ENCODE data around the gene AGO1. TPM values are rescaled to one million over a fixed set of nuclear protein-coding genes. Genes with fewer than 3 reads are reported as not detected.

AGO1 gene
- total RNA-seq, 2 experiments from 2014 or later, result 15.2 to 16.3 TPM

DNA sequence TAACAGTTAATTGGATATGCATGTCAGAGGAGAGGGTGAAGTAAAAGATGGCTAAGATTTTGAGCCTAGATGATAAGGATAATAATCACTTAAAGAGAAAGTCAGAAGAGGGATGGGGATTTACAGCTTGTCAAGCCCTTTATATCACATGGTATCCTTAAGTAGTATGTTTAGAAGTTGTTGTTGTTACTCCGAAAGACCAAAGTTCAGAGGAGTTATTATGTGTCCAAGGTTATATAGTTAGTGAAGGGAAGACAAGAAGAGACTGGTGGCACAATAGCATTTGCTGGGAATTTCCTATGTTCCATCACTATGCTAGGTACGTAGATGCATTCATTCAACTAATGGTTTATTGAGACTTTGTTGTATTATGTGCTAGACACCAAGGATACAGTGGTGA lies 30.8 kb upstream of the AGO1 start:
- no peak overlapping the region for H3K4me3 Mint-ChIP-seq
- no peak for ATAC-seq (ENCODE audit: poor library complexity)
- no peak overlapping the region for H3K27ac Mint-ChIP-seq
- ChIA-PET CTCF (no interaction called here), POLR2A (no interaction called here)
- H3K4me1 Mint-ChIP-seq (ENCODE audit: low read depth), result no peaks in the 10 kb centered on the region
- TF ChIP-seq, protein P1, sequence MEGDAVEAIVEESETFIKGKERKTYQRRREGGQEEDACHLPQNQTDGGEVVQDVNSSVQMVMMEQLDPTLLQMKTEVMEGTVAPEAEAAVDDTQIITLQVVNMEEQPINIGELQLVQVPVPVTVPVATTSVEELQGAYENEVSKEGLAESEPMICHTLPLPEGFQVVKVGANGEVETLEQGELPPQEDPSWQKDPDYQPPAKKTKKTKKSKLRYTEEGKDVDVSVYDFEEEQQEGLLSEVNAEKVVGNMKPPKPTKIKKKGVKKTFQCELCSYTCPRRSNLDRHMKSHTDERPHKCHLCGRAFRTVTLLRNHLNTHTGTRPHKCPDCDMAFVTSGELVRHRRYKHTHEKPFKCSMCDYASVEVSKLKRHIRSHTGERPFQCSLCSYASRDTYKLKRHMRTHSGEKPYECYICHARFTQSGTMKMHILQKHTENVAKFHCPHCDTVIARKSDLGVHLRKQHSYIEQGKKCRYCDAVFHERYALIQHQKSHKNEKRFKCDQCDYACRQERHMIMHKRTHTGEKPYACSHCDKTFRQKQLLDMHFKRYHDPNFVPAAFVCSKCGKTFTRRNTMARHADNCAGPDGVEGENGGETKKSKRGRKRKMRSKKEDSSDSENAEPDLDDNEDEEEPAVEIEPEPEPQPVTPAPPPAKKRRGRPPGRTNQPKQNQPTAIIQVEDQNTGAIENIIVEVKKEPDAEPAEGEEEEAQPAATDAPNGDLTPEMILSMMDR (IDR thresholded peaks at IDR 0.05), result no peak
- DNase-seq, result no peak
- peaks cover 70% of the 10 kb centered on the region for H3K36me3 Mint-ChIP-seq (ENCODE audit: low read depth)
- peaks cover 42% of the 10 kb centered on the region for H3K36me3 ChIP-seq (ENCODE audit: insufficient read depth, low read length)
- no peak overlapping the region for H3K4me3 ChIP-seq (ENCODE audit: low read length)
- H3K9me3 Mint-ChIP-seq, result no peaks in the 10 kb centered on the region
- no peaks in the 10 kb centered on the region for H3K9me3 ChIP-seq (ENCODE audit: control insufficient read depth in 1 of 2, insufficient read depth in 1 of 2, low read length in 2 of 2)
- intact Hi-C loops (cut with DNase I, micrococcal nuclease), result no loop called here
- no peaks in the 10 kb centered on the region for H3K27me3 Mint-ChIP-seq
- H3K4me1 ChIP-seq (ENCODE audit: insufficient read depth, low read length), result no peaks in the 10 kb centered on the region
- no peak overlapping the region for H3K27ac ChIP-seq (ENCODE audit: low read depth in 1 of 2, low read length in 2 of 2)
- no peaks in the 10 kb centered on the region for H3K27me3 ChIP-seq (ENCODE audit: control insufficient read depth in 1 of 2, insufficient read depth in 2 of 2, low read length in 2 of 2)

DNA sequence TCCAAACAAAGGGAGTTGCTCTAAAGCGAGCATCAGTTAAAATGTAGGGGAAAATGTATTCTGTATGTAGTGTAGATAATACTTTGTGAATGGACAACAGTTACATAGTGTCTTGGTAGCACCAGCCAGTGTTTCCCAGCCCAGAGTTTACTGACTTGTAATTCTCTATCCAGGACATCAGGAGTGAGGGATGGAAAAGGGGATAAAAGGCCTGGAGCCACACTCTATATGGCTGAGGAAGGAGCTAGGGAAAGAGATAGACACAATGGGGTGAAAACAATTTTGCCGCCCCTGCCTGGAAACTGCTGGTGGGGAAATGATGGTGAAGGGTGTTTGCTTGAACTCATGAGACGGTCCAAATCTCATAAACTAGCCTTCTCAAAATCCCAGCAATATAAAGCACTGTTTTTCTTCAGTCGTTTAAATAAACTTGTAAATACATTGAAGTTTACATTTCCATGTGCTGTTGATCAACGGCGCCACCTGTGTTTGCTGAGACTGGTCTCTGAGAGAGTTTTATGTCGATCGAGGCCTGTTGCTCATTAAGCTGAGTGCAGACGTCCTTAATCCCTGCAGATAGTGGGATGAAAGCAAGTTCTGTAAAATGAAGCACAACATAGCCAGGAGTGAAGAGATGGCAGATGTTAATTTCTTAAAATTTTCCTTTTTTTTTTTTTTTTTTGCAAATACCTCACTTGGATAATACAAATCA lies 27.9 kb upstream of the AGO1 start:
- H3K36me3 Mint-ChIP-seq (ENCODE audit: low read depth), result peaks cover 55% of the 10 kb centered on the region
- Histone ChIP-seq H3K9me3 (ENCODE audit: control insufficient read depth in 1 of 2, insufficient read depth in 1 of 2, low read length in 2 of 2) (no peaks in the 10 kb centered on the region), H3K27ac (ENCODE audit: low read depth in 1 of 2, low read length in 2 of 2) (no peak overlapping the region), H3K27me3 (ENCODE audit: control insufficient read depth in 1 of 2, insufficient read depth in 2 of 2, low read length in 2 of 2) (no peaks in the 10 kb centered on the region), H3K4me3 (ENCODE audit: low read length) (no peak overlapping the region), H3K4me1 (ENCODE audit: insufficient read depth, low read length) (no peaks in the 10 kb centered on the region), H3K36me3 (ENCODE audit: insufficient read depth, low read length) (peaks cover 37% of the 10 kb centered on the region)
- TF ChIP-seq, protein P1 (IDR thresholded peaks at IDR 0.05), result no peak
- H3K27me3 Mint-ChIP-seq, result no peaks in the 10 kb centered on the region
- intact Hi-C loops (cut with DNase I, micrococcal nuclease), result no loop called here
- CTCF ChIA-PET, result no interaction called here
- no peak overlapping the region for H3K27ac Mint-ChIP-seq
- no peaks in the 10 kb centered on the region for H3K4me1 Mint-ChIP-seq (ENCODE audit: low read depth)
- DNase-seq (no peak), ATAC-seq (ENCODE audit: poor library complexity) (no peak)
- H3K4me3 Mint-ChIP-seq, result no peak overlapping the region
- POLR2A ChIA-PET, result interaction anchor here (0.8 kb wide), 1 partner anchor 685 kb away, joined by 3 read pairs; no protein-coding TSS in a partner anchor
- H3K9me3 Mint-ChIP-seq, result no peaks in the 10 kb centered on the region

DNA sequence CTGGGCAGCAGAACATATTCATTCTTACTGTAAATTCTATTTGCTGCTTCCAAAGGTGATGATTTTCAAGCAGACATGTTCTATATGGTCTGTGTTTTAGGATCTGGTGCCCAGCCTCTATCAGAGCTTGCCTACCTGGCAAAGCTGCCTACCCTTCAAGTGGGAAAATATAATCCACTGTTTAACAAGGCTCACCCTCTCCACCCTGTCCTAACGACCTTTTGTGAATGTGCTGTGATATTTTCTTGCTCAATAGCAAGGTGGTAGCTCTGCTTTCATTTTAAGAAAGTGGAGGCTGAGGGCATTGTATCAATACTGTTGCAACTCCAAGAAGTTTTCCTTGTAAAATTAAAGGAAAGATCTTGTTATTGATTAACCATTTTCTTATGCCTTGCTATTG lies 26.0 kb upstream of the AGO1 start:
- H3K9me3 Mint-ChIP-seq, result no peaks in the 10 kb centered on the region
- DNase-seq (no peak), ATAC-seq (ENCODE audit: poor library complexity) (no peak)
- no peaks in the 10 kb centered on the region for H3K4me1 ChIP-seq (ENCODE audit: insufficient read depth, low read length)
- no peak overlapping the region for H3K4me3 ChIP-seq (ENCODE audit: low read length)
- H3K36me3 Mint-ChIP-seq (ENCODE audit: low read depth), result peaks cover 37% of the 10 kb centered on the region
- H3K36me3 ChIP-seq (ENCODE audit: insufficient read depth, low read length), result peaks cover 21% of the 10 kb centered on the region
- no peak overlapping the region for H3K4me3 Mint-ChIP-seq
- intact Hi-C loops (cut with DNase I, micrococcal nuclease), result no loop called here
- H3K27ac ChIP-seq (ENCODE audit: low read depth in 1 of 2, low read length in 2 of 2), result no peak overlapping the region
- H3K27me3 Mint-ChIP-seq, result no peaks in the 10 kb centered on the region
- H3K9me3 ChIP-seq (ENCODE audit: control insufficient read depth in 1 of 2, insufficient read depth in 1 of 2, low read length in 2 of 2), result no peaks in the 10 kb centered on the region
- H3K4me1 Mint-ChIP-seq (ENCODE audit: low read depth), result no peaks in the 10 kb centered on the region
- H3K27ac Mint-ChIP-seq, result no peak overlapping the region
- H3K27me3 ChIP-seq (ENCODE audit: control insufficient read depth in 1 of 2, insufficient read depth in 2 of 2, low read length in 2 of 2), result no peaks in the 10 kb centered on the region
- TF ChIP-seq, protein P1 (IDR thresholded peaks at IDR 0.05), result no peak
- POLR2A ChIA-PET, result no interaction called here
- CTCF ChIA-PET, result no interaction called here

All from CD4-positive, alpha-beta T cell (primary cell).